Effector memory CD4-positive, alpha-beta T cell (primary cell): Measurements from ENCODE around the gene STMN3.
"Not testable (repeated sequence)": the region's sequence is repeated elsewhere in the genome, so short reads cannot be mapped to it uniquely, and the experiment has no call there.

Experiments used
- DNase-seq, 3 donors: peaks; one replicate each; pipeline ENCODE4 v3.0.0-alpha.2; 2020
- H3K27ac ChIP-seq: 2 replicates; pipeline ENCODE4 v1.7.0; 2013; ENCODE audit warnings: mild to moderate bottlenecking, low read length, moderate library complexity; ENCODE audit not compliant: insufficient read depth, poor library complexity, severe bottlenecking
- H3K27me3 ChIP-seq: replicated peaks from 2 replicates; pipeline ENCODE4 v1.7.0; 2013; ENCODE audit warnings: mild to moderate bottlenecking, low read length; ENCODE audit not compliant: insufficient read depth, control insufficient read depth, poor library complexity, severe bottlenecking
- H3K36me3 ChIP-seq: 2 replicates; pipeline ENCODE4 v1.7.0; 2013; ENCODE audit warnings: mild to moderate bottlenecking, low read length, moderate library complexity; ENCODE audit not compliant: control insufficient read depth, insufficient read depth
- H3K4me1 ChIP-seq: 2 replicates; pipeline ENCODE4 v1.7.0; 2013; ENCODE audit warnings: low read length, mild to moderate bottlenecking; ENCODE audit not compliant: control insufficient read depth, insufficient read depth, poor library complexity, severe bottlenecking
- H3K4me3 ChIP-seq: 2 replicates; pipeline ENCODE4 v1.7.0; 2013; ENCODE audit warnings: low read length, low read depth, mild to moderate bottlenecking; ENCODE audit not compliant: insufficient read depth, poor library complexity, severe bottlenecking
- H3K9me3 ChIP-seq: 2 replicates; pipeline ENCODE4 v1.7.0; 2013; ENCODE audit warnings: mild to moderate bottlenecking, low read length, moderate library complexity; ENCODE audit not compliant: control insufficient read depth

STMN3 gene

DNA sequence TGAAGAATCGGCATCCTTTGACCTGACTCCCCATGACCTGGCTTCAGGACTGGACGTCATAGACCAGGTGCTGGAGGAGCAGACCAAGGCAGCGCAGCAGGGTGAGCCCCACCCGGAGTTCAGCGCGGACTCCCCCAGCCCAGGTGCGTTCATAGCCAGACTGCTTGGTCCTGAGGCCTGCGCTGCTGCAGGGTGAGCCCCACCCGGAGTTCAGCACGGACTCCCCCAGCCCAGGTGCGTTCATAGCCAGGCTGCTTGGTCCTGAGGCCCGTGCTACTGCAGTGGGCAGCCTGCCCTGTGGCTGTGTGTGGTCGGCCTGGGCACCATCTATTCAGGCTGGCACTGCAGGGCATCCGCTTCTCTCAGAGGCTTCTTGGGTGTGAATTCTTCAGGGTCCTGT lies 20.7 kb upstream of the STMN3 start:
- Histone ChIP-seq H3K27me3 (no peaks in the 10 kb centered on the region), H3K27ac (no peak overlapping the region), H3K9me3 (no peaks in the 10 kb centered on the region), H3K36me3 (no peaks in the 10 kb centered on the region), H3K4me1 (no peaks in the 10 kb centered on the region), H3K4me3 (no peak overlapping the region)
- no peak for DNase-seq

- Histone ChIP-seq H3K27ac (no peak overlapping the region), H3K36me3 (peaks cover 10% of the 10 kb centered on the region), H3K27me3 (no peaks in the 10 kb centered on the region), H3K4me3 (no peak overlapping the region), H3K9me3 (no peaks in the 10 kb centered on the region), H3K4me1 (no peaks in the 10 kb centered on the region)
- no peak for DNase-seq
Observed at GRCh38 chr20:63672666-63673065, 19.4 kb upstream of the STMN3 start.

DNA sequence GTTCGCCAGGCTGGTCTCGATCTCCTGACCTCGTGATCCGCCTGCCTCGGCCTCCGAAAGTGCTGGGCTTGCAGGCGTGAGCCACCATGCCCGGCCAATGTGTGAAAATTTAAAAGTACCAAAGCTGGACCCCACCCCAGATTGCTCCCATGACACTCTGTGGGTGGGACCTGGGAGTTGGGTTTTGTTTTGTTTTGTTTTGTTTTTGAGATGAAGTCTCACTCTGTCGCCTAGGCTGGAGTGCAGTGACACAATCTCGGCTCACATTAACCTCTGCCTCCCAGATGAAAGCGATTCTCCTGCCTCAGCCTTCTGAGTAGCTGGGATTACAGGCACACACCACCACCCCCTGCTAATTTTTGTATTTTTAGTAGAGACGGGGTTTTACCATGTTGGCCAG lies 18.5 kb upstream of the STMN3 start:
- H3K4me3 ChIP-seq, H3K9me3 ChIP-seq, H3K27ac ChIP-seq, H3K4me1 ChIP-seq, DNase-seq, H3K27me3 ChIP-seq: not testable (repeated sequence)
- H3K36me3 ChIP-seq: peaks cover 17% of the 10 kb centered on the region

DNA sequence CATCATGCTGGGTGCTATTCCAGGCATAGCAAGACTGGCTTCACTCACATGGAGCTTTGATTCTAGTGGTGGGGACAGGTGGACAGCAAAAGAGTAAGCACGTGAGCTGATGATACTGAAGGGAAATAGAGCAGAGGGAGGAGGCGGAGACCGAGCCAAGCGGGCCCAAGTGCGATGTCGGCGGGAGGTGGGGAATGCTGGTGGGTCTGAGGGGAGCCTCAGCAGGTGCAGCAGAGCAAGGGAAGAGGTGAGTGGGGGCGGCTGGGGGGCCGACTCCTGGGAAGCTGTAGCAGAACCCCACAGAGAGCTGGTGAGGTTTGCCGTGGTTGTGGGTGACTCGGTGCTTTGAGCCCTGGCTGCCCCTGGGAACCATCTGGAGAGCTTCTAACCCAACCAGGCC lies 15.1 kb upstream of the STMN3 start:
- peaks cover 28% of the 10 kb centered on the region for H3K36me3 ChIP-seq
- H3K9me3 ChIP-seq: no peaks in the 10 kb centered on the region

GRCh38 chr20:63667858-63668257 lies 14.6 kb upstream of the STMN3 start:
- Histone ChIP-seq H3K27ac (no peak overlapping the region), H3K9me3 (no peaks in the 10 kb centered on the region), H3K4me1 (no peaks in the 10 kb centered on the region), H3K36me3 (peaks cover 32% of the 10 kb centered on the region), H3K4me3 (no peak overlapping the region), H3K27me3 (no peaks in the 10 kb centered on the region)
- DNase-seq: no peak

More for the DNA sequence above, 15.1 kb upstream of the STMN3 start:
- Histone ChIP-seq H3K27me3 (no peaks in the 10 kb centered on the region), H3K27ac (no peak overlapping the region), H3K4me3 (no peak overlapping the region), H3K4me1 (no peaks in the 10 kb centered on the region)
- no peak for DNase-seq

GRCh38 chr20:63665708-63666107 lies 12.5 kb upstream of the STMN3 start:
- H3K9me3 ChIP-seq: no peaks in the 10 kb centered on the region
- H3K27ac ChIP-seq: no peak overlapping the region
- no peak overlapping the region for H3K4me3 ChIP-seq
- no peaks in the 10 kb centered on the region for H3K27me3 ChIP-seq
- H3K4me1 ChIP-seq: no peaks in the 10 kb centered on the region
- H3K36me3 ChIP-seq: peaks cover 46% of the 10 kb centered on the region
- no peak for DNase-seq

DNA sequence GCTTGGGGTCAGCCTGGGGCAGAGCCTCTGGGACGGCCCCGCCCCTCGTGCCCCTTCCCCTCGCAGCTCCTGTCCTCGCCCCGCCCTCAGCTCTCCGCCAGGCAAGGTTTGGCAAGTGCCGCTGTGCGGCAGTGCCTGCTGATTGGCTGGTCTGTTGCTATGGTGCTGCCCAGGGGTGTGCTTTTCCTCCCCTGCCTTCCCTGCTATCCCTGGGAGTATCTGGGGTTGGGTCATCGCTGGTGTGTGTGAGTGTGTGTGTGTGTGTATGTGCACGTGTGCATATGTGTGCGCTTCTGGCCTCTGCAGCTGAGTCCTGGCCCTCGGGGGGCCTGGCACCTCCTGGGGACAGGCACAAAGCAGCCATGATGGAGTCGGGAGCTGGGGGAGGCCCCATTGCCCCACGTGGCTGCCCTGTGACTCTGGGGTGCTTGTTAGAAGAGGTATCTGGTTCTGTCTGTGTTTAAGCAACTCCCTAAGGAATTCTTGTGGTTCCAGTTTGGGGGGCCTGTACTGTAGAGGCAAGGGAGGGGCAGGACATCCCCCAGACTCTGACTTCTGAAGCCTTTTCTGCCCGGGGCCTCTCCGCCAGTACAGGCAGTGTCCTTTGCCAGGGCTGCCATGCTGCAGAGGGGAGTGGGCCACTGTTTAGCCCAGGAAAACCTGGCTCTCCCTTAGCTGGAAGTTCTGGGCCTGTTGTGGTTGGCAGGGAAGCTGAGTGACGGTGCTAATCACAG lies 11.8 kb upstream of the STMN3 start:
- Histone ChIP-seq H3K4me1 (no peaks in the 10 kb centered on the region), H3K27me3 (no peaks in the 10 kb centered on the region), H3K9me3 (no peaks in the 10 kb centered on the region), H3K36me3 (peaks cover 46% of the 10 kb centered on the region), H3K27ac (no peak overlapping the region), H3K4me3 (no peak overlapping the region)
- no peak for DNase-seq

DNA sequence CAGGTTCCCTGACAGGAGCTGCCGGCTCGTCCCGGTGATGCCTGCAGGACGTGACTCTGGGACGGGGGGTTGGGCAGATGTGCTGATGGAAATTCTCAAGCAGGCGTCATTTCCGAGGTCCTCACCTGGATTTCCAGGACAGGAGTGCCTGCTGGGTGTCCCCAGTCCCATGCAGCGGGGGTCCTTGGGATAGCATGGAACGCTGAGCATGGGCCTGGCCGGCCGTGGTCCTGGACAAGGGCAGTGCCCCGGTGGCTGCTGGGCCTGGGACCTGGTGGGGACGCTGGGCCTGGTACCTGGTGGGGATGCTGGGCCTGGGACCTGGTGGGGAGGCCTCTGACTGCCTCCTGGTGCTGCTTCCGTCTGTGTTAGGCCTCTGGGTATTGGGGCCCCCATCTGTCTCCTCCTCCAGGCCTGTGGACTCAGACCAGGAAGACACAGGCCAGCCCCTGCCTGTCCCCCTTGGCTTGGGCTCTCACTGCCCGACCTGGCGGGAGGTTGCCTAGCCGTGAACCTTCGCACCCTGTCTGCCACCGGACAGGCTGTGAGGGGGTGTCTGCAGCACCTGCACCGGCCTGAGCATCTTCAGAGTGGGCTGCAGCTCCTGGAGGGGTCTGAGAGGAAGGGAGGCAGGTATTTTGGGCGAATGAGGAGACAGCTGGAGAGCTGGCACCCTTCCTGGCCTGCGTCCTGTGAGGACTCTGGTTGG lies 11.1 kb upstream of the STMN3 start:
- H3K4me1 ChIP-seq: peaks cover under 1% of the 10 kb centered on the region
- no peak overlapping the region for H3K27ac ChIP-seq
- no peak for DNase-seq
- H3K4me3 ChIP-seq: no peak overlapping the region
- H3K27me3 ChIP-seq: no peaks in the 10 kb centered on the region
- peaks cover 46% of the 10 kb centered on the region for H3K36me3 ChIP-seq
- no peaks in the 10 kb centered on the region for H3K9me3 ChIP-seq

DNA sequence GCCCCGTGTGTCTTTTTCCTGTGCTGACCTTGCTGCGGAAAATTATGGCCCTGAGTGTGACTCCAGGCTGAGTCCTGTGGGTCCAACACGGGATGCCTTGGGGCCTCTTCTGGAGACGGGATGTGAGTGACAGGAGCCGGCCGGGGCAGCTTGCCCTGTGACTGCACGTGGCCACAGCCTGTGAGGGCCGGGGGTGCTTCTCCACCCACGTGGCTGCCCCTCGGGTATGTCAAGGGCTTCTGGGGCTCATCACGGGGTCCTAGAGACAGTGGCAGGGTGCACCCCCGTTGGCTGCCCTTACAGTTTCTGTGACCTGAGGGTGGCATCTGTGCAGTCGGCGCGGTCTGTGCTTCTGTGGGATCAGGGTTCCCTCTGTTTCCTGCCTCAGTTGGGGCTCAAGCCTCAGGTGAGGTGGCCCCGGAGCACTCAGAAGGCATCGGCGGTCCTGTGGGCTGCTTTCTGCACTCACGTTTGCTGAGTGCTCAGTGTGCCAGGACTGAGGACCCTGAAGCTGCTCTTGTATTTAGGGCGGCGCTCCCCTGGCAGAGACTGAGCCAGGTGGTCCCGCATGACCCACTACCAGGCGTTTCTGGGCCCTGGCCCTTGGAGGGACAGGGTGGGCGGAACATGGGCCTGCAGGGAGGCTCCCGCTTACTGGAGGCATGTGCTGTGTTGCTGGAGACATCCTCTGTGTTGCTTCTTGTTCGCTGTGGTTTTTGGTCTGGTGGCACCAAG lies 10.3 kb upstream of the STMN3 start:
- Histone ChIP-seq H3K4me3 (no peak overlapping the region), H3K9me3 (no peaks in the 10 kb centered on the region), H3K27ac (no peak overlapping the region), H3K27me3 (no peaks in the 10 kb centered on the region), H3K36me3 (peaks cover 44% of the 10 kb centered on the region), H3K4me1 (peaks cover 7% of the 10 kb centered on the region)
- DNase-seq: no peak

DNA sequence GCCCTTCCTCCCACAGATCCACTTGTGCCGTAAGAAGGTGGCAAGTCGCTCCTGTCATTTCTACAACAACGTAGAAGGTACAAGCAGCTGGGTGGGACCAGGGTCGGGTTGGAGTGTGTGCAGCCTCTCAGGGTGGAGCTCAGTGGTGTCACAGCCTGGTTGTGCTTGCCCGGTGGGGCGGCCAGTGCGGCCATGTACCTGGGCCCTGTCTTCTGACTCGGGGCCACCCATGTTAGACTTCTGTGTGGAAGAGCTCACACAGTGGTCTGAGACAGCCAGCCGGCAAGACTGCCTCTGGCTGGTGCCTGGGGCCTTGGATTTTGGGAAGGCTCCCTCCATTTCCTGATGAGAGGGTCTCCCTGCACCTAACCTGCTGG lies 9.6 kb upstream of the STMN3 start:
- Histone ChIP-seq H3K27ac (no peak overlapping the region), H3K36me3 (peaks cover 37% of the 10 kb centered on the region), H3K27me3 (no peaks in the 10 kb centered on the region), H3K4me3 (no peak overlapping the region), H3K9me3 (no peaks in the 10 kb centered on the region), H3K4me1 (peaks cover 10% of the 10 kb centered on the region)
- DNase-seq: no peak
